A549 treated with ZK216348 at 1 μM for 4 hours (cell line): ENCODE measurements around the gene KLHDC8A. TPM values are rescaled to one million over a fixed set of nuclear protein-coding genes. Genes with fewer than 3 reads are reported as not detected.

Source experiments
- total RNA-seq: library from RNA; stranded (reverse); fragments of 200-300 nt; extraction: Qiagen RNA extraction; gene quantifications from 5 replicates; pipeline ENCODE4 v1.2.3, GENCODE V29; 2022; ENCODE audit warnings: low read depth

Gene KLHDC8A, protein sequence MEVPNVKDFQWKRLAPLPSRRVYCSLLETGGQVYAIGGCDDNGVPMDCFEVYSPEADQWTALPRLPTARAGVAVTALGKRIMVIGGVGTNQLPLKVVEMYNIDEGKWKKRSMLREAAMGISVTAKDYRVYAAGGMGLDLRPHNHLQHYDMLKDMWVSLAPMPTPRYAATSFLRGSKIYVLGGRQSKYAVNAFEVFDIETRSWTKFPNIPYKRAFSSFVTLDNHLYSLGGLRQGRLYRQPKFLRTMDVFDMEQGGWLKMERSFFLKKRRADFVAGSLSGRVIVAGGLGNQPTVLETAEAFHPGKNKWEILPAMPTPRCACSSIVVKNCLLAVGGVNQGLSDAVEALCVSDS
- 0.37 to 0.72 TPM (median 0.47 TPM) in 5 replicates for total RNA-seq

GRCh38 chr1:205356440-205357139, at the start of gene KLHDC8A:
Gene KLHDC8A (minus strand): TSS chr1:205356922. CDS start chr1:205343604, 13,318 bp downstream.

DNA sequence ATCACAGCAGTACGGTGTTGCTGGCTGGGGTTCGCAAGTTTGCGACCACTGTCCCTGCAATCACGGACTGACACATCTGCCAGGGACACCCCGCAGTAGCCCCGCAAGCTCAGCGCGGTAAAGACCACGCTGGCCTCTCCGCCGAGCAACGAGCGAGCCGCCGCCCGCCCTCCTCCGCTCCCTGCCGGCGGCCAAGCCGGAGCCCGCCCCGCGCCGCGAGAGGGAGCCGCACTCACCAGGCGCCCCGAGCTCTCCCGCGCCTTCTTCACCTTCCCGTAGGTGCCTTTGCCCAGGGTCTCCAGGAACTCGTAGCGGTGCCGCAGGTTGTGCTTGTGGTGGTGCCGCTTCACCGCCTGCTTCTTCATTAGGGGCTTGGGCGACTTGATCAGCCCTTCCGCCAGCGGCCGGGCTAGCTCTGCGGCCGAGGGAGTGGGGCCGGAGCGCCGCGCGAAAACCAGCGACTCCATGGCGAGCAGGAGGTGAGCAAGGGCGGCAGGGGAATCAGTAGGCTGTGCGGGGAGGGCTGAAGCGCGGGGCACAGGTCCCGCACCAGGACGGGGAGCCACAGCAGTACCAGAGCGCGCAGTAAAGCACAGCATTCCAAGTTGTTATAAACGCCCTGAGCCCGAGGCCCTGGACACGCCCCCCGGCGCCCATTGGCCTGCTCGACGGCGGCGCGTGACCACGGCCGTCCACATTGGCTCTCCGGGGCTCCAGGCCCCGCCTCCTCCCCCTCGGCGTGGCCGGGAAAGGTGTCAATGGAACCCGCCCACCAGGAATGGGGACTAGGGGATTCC, 35.4 kb downstream of the KLHDC8A start, which contains the start of gene NUAK2:
NUAK2 (minus strand) TSS at position 584 of the 797 bp plus-strand sequence; CDS start at position 467, 117 bp downstream.

Other genes starting within 250 kb of the KLHDC8A start
- gene RBBP5, start 234.9 kb downstream of the KLHDC8A start, total RNA-seq, result 10.8 to 13.6 TPM (median 11.9 TPM) in 5 replicates
- 6.4 to 10.1 TPM (median 8.3 TPM) in 5 replicates for gene DSTYK, start 145.2 kb downstream of the KLHDC8A start, total RNA-seq
- gene TMCC2, start 129.0 kb downstream of the KLHDC8A start, total RNA-seq, result 1.7 to 2.4 TPM (median 2.2 TPM) in 5 replicates
- 22.6 to 34.1 TPM (median 31.0 TPM) in 5 replicates for gene NUAK2, start 35.2 kb downstream of the KLHDC8A start, total RNA-seq
- gene LEMD1, start 65.1 kb upstream of the KLHDC8A start, total RNA-seq, result not detected in 5 replicates
- gene BLACAT1, start 99.1 kb upstream of the KLHDC8A start, total RNA-seq, result not detected in 5 replicates
- gene CDK18, start 147.7 kb upstream of the KLHDC8A start, total RNA-seq, result 1.0 to 1.4 TPM (median 1.2 TPM) in 5 replicates